T-helper 2 cell treated with Interferon-gamma antibody and Interleukin-4, amounts not matched to agents 5 μg/mL and 100 μg/mL, for 36 hours (primary cell): Measurements from ENCODE around the gene UNC5CL.

ENCODE experiments used
- DNase-seq: peaks from one replicate; pipeline ENCODE4 v3.0.0; 2021; ENCODE audit warnings: low spot score
- H3K27ac Mint-ChIP-seq: one replicate; pipeline ENCODE4 v1.8.0; 2021; ENCODE audit warnings: mild to moderate bottlenecking, mixed read lengths
- H3K27me3 Mint-ChIP-seq: one replicate; pipeline ENCODE4 v1.8.0; 2021; ENCODE audit warnings: low read depth, mixed read lengths
- H3K36me3 Mint-ChIP-seq: one replicate; pipeline ENCODE4 v1.8.0; 2021; ENCODE audit warnings: low read depth, mixed read lengths
- H3K4me1 Mint-ChIP-seq: one replicate; pipeline ENCODE4 v1.8.0; 2021; ENCODE audit warnings: low read depth, mixed read lengths
- H3K4me3 Mint-ChIP-seq: one replicate; pipeline ENCODE4 v1.8.0; 2022; ENCODE audit warnings: mild to moderate bottlenecking, moderate library complexity, mixed read lengths
- H3K9me3 Mint-ChIP-seq: one replicate; pipeline ENCODE4 v1.8.0; 2021; ENCODE audit warnings: mixed read lengths

UNC5CL gene

DNA sequence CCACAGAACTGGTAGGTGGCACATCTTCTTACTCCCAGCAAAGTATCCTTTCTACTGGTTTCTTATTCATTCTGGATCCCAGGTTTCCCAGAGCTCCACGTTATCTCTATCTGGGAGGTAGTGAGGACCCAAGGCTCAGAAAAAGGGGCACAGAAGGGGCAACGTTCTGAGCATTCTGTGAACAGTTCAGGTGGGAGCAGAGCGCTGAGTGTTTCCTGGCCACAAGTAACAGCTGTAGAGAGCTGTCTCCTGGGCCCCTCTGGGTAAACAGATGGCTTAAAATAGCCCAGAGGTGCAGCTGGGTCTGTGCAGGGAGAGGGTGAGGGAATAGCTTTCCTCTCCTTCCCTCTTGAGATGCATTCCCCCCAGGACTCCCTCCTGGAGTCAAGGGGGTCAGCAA, 16.1 kb upstream of the UNC5CL start:
- no peak overlapping the region for H3K27ac Mint-ChIP-seq
- DNase-seq, result no peak
- H3K9me3 Mint-ChIP-seq, result peaks cover 4% of the 10 kb centered on the region
- no peaks in the 10 kb centered on the region for H3K27me3 Mint-ChIP-seq
- H3K4me3 Mint-ChIP-seq, result no peak overlapping the region
- H3K36me3 Mint-ChIP-seq, result peaks cover 8% of the 10 kb centered on the region
- peaks cover 15% of the 10 kb centered on the region for H3K4me1 Mint-ChIP-seq

DNA sequence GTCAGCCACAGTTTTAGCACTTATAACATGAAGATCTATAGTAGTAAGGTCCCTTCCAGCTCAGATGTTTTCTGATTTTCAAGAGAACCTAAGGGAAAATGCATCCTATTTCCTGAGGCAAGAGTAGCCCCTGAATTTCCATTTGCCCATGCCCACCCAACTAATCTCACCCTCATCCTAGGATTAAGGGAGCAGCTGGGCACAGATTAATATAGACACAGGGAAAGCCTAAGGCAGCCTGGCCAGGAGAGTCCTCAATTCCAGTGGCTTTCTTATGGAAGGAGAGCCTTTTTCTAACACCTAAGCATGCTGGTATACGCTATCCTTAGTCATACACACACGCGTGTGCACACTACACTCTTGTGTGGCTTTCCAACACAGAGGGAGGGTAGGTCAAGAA, 15.5 kb upstream of the UNC5CL start:
- Mint-ChIP-seq H3K36me3 (peaks cover 5% of the 10 kb centered on the region), H3K9me3 (peaks cover 4% of the 10 kb centered on the region), H3K4me1 (peaks cover 15% of the 10 kb centered on the region), H3K27ac (no peak overlapping the region), H3K4me3 (no peak overlapping the region), H3K27me3 (no peaks in the 10 kb centered on the region)
- no peak for DNase-seq

DNA sequence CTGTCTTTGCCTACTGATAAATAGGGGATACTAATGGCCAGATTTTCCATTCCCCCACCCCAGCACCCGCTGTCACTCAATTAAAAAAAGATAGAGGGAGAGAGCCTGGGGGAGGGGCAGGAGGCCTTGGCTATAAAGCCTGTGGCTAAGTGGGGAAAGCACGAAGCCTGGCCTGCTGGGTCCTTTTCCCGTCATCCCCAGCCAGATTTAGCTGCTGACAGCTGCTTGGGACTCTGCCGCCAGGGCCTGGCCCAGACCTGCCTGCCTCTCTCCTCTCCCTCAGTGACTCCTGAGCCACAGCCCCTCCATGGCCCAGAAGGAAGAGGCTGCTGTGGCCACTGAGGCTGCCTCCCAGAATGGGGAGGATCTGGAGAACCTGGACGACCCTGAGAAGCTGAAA, 14.0 kb upstream of the UNC5CL start, which contains the start of gene APOBEC2:
APOBEC2 (plus strand) TSS at position 162 of the 400 bp plus-strand sequence; CDS start at position 308, 146 bp downstream.
- Mint-ChIP-seq H3K9me3 (peaks cover 4% of the 10 kb centered on the region), H3K27ac (peak within 1 kb of the TSS; percentile 88), H3K36me3 (peaks cover 5% of the 10 kb centered on the region), H3K27me3 (no peaks in the 10 kb centered on the region), H3K4me1 (peaks cover 13% of the 10 kb centered on the region), H3K4me3 (peak within 1 kb of the TSS; percentile 24)
- no peak for DNase-seq

DNA sequence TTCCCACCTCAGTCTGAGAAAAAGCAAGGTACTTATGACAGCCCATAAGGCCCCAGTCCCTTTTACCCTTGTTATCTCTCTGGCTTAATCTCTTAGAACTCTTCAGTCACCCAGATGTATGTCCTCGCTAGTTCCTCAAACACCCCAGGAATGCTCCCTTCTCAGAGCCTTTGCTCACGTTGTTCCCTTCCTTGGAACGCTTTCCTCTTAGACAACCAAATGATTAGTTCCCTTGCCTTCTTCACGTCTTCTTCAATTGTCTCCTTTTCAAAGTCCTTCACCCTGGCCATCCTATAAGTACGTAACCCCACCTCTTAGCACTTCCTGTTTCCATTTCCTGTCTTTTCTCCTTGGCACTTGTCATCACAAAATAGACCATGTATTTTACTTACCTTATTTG, 12.9 kb upstream of the UNC5CL start:
- Mint-ChIP-seq H3K4me3 (peak overlapping the region; percentile 24), H3K27me3 (no peaks in the 10 kb centered on the region), H3K9me3 (peaks cover 4% of the 10 kb centered on the region), H3K27ac (peak overlapping the region; percentile 88), H3K4me1 (peaks cover 13% of the 10 kb centered on the region), H3K36me3 (peaks cover 5% of the 10 kb centered on the region)
- DNase-seq, result no peak

DNA sequence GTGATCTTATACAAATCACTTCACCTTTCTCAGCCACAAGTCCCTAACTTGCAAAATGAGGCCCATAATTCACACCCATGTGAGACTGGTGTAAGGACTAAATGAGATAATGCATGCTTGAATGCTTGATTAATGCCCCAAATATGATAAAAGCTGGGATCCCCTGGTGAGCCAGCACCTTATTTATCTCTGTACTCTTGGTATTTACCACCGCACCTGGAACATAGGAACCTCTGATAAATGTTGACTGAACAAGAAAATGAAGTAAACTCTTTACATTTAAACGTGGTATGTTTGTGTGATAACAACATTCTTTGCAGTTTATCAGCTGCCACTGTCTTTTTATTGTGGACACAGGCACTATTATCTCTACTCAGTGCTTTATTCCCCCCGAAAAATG, 11.5 kb upstream of the UNC5CL start:
- Mint-ChIP-seq H3K4me1 (peaks cover 13% of the 10 kb centered on the region), H3K9me3 (peaks cover 4% of the 10 kb centered on the region), H3K36me3 (peaks cover 5% of the 10 kb centered on the region), H3K27ac (no peak overlapping the region), H3K27me3 (no peaks in the 10 kb centered on the region), H3K4me3 (no peak overlapping the region)
- no peak for DNase-seq

DNA sequence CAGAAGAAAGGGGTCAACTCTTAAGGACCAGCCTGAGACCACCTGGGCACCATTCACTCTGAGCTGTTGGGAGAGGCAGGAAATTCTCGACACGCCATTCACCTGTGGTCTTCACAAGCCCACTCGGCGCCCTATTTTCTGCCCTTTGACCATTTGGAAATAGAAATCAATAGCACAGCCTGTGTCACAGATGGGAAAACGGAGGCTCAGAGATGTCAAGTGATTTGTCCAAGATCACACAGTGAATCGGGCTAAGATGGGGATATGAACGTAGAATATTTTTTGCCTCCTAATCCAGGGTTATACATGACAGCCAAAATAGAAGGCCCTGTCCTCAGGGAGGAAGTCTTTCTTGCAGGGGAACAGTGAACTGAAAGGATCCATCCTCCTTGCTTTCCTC, 10.9 kb upstream of the UNC5CL start:
- H3K9me3 Mint-ChIP-seq, result peaks cover 4% of the 10 kb centered on the region
- H3K27ac Mint-ChIP-seq, result no peak overlapping the region
- H3K27me3 Mint-ChIP-seq, result no peaks in the 10 kb centered on the region
- H3K4me1 Mint-ChIP-seq, result peaks cover 13% of the 10 kb centered on the region
- peaks cover 5% of the 10 kb centered on the region for H3K36me3 Mint-ChIP-seq
- no peak overlapping the region for H3K4me3 Mint-ChIP-seq
- no peak for DNase-seq

DNA sequence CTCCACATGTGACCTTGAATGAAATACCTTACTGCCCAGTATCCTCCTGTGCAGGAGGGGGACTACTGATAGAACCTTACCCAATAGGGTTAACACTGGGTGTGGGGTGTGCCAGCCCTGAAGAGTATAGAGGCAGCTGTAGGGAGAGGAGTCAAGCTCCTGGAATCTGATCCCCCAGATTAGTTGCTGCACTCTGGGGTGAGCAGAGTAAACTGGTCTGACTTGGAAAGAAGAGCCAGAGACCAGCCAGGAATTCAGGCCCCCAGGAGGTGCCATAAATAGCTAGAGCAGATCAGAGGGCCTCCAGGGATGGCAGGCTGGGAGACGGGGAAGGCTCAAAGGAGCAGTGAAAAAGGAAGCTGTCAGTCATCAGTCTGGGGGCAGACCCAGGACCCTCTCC, 10.5 kb upstream of the UNC5CL start:
- Mint-ChIP-seq H3K4me1 (peaks cover 13% of the 10 kb centered on the region), H3K4me3 (no peak overlapping the region), H3K9me3 (peaks cover 4% of the 10 kb centered on the region), H3K36me3 (peaks cover 5% of the 10 kb centered on the region), H3K27me3 (no peaks in the 10 kb centered on the region), H3K27ac (peak overlapping the region; percentile 52)
- DNase-seq, result no peak

DNA sequence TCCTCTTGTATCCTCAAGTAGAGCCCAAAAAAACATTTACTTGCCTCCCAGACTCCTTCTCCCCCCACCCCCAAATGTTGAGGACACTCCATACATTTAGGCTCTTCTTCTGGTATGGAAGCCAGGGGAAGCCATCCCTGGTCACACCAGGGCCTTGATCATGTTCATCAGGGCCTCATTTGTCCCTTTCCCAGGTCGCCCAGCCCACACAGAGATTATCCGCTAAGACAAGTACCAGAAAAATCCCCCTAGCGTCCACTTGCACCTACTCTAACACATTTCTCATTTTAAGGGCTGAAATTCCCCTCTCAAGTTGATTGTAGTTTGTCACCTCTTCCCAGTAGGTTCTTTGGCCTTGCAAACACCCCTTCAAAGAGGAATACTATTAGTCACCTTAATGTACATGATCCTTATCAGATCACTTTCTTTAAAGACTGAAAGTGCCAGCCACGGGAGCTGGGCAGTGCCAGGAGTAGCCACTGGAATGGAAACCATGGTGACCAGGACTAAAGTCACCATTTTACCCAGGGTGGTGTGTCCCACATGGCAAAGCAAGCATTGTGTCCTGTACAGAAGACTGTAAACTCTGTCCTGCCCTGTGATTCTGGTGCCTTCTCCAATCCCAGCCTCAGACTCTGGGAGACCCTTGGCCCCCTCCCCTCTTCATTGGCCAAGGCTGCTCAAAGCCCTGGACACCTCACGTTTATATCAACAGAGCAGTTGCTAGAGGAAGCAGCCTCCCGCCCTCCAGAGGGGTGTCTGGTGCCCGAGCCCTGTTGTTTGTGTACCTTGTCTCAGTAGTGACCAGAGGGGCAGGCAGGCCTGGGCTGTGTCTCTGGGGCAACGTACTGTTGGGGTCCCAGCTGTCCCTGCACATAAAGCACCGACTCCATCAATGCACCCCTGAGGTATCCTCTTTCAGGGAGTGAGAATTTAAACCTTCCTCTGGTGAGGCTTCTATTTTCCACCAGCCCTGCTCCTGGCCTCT, 9.0 kb upstream of the UNC5CL start:
- peak overlapping the region; percentile 7 for H3K27ac Mint-ChIP-seq
- peaks cover 13% of the 10 kb centered on the region for H3K4me1 Mint-ChIP-seq

DNA sequence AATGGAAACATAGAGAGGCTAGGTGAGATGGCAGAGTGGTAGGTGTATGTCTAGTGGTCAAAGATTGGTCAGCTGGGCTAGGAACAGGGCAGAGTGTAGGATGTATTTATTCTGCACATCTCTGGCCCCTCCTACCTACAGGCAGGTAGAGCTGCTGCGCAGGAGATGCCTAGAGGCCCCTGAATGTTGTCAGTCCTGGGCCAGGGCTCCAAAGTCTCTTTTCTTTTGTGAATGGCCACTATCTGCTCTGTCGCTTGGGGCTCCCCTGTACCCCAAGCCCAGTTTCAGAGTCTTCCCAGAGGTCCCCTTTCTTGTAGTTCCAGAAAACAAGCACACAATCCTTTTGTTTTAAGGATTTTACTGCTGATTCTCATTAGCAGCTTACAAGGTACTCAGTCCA, 8.3 kb upstream of the UNC5CL start:
- no peaks in the 10 kb centered on the region for H3K27me3 Mint-ChIP-seq
- peak overlapping the region; percentile 7 for H3K27ac Mint-ChIP-seq
- no peak for DNase-seq
- H3K9me3 Mint-ChIP-seq, result peaks cover 4% of the 10 kb centered on the region
- peaks cover 5% of the 10 kb centered on the region for H3K36me3 Mint-ChIP-seq
- no peak overlapping the region for H3K4me3 Mint-ChIP-seq
- peaks cover 7% of the 10 kb centered on the region for H3K4me1 Mint-ChIP-seq

More for the DNA sequence above, 9.0 kb upstream of the UNC5CL start:
- Mint-ChIP-seq H3K4me3 (no peak overlapping the region), H3K27me3 (no peaks in the 10 kb centered on the region), H3K9me3 (peaks cover 4% of the 10 kb centered on the region), H3K36me3 (peaks cover 5% of the 10 kb centered on the region)
- DNase-seq, result no peak

DNA sequence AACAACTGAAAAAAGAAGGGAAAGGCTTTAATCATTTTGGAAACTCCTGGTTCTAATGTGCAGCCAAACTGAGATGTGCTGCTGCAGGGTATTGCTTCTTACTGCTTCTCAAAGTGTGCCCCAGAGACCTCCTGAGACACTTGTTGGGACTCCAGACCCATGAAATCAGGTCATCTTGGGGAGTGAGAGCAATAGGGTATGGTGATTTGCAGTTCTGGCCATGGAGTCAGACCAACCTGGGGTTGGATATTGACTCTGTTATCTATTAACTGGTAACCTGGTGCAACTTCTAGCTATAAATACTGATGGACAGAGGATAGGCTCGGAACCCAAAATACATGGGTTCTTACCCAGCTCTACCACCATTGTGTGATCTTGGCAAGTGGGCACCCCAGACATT, 7.1 kb upstream of the UNC5CL start:
- Mint-ChIP-seq H3K27ac (no peak overlapping the region), H3K4me1 (no peaks in the 10 kb centered on the region), H3K9me3 (no peaks in the 10 kb centered on the region), H3K36me3 (no peaks in the 10 kb centered on the region), H3K27me3 (no peaks in the 10 kb centered on the region), H3K4me3 (no peak overlapping the region)
- no peak for DNase-seq

DNA sequence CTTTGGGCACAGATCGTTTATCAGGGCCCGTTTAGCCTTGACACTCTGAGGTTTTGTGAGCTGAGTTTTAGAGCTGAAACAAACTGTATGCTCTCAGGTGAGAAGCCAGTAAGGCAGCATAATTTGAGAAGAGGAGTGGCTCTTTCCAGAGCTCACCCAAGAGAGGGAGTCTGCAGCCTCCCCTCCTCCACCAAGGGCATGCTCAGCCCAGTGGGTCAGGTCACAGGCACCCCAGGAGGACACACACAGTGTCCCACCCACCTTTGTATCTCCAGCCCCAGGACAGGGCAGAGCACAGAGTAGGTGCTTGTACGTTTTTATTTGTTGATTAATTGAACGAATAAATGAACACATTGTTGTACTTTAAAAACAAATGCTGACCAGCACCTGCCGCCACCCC, 6.6 kb upstream of the UNC5CL start:
- H3K9me3 Mint-ChIP-seq, result no peaks in the 10 kb centered on the region
- H3K27me3 Mint-ChIP-seq, result no peaks in the 10 kb centered on the region

DNA sequence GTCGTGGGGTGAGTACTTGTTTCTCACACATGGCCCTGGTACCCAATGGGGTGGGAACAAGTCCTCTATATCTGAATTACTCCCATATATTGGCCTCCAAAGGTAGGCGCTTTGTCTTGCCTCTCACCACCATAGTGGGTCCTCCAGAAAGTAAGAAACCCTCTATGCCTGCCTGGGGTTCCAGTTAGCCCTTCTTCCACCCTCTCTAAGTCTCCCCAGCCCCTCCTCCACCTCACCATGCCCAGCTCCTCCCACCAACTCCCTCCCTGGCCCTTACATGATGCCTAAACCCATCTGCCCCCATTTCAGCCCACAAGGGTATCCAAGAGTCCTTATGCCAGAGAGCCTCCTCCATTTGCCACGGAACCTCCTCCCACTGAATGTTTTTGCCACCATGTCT, 4.1 kb upstream of the UNC5CL start:
- no peaks in the 10 kb centered on the region for H3K36me3 Mint-ChIP-seq
- no peaks in the 10 kb centered on the region for H3K9me3 Mint-ChIP-seq
- no peak overlapping the region for H3K27ac Mint-ChIP-seq
- no peaks in the 10 kb centered on the region for H3K27me3 Mint-ChIP-seq
- peaks cover 14% of the 10 kb centered on the region for H3K4me1 Mint-ChIP-seq
- DNase-seq, result no peak
- H3K4me3 Mint-ChIP-seq, result no peak overlapping the region

More for the DNA sequence above, 6.6 kb upstream of the UNC5CL start:
- no peak overlapping the region for H3K27ac Mint-ChIP-seq
- no peaks in the 10 kb centered on the region for H3K36me3 Mint-ChIP-seq
- no peak for DNase-seq
- no peak overlapping the region for H3K4me3 Mint-ChIP-seq
- peaks cover 3% of the 10 kb centered on the region for H3K4me1 Mint-ChIP-seq

DNA sequence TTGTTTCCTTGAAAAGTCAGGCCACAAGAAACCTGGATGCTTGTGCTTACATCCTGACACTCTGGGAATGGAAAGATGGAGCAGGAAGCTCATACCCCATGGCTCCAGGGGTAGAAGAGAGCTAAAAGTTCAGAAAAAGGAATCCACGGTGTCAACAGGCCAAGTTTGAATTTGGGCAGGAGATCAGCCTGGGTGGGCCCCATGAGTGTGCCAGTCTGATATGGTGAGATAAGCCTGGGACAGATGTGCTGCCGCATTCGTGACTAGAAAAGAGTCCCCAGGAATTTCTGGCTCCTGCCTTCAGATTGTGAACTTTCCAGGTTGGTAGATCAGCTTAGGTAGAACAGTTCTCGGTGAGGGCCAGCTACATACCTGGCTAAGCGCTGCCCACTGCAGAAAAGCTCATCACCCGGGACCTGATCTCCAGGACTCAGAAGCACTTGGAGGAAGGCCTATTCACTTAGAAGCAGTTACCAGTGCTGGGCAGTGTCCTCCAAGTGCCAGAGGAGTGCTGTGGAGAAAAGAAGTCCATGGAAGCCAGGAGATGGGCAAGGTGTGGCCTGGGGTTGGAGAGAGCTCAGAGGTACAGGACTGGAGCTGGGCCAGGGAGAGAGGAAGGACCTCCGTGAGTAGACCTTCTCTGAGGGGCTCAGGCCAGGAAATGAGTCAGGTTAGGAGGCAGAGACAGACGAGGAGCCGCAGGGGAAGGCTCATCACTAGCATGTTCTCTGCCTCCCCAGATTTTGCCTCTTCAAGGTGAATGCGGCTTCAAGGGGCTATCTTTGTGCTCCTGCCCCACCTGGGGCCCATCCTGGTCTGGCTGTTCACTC, 3.4 kb upstream of the UNC5CL start, which contains the start of gene TSPO2:
TSPO2 (plus strand) TSS at position 242 of the 830 bp plus-strand sequence; CDS start at position 761, 519 bp downstream.
- no peak within 1 kb of the TSS for H3K27ac Mint-ChIP-seq
- DNase-seq, result no peak
- H3K27me3 Mint-ChIP-seq, result no peaks in the 10 kb centered on the region
- H3K36me3 Mint-ChIP-seq, result no peaks in the 10 kb centered on the region
- H3K9me3 Mint-ChIP-seq, result no peaks in the 10 kb centered on the region
- no peak within 1 kb of the TSS for H3K4me3 Mint-ChIP-seq
- peaks cover 14% of the 10 kb centered on the region for H3K4me1 Mint-ChIP-seq
